GM18519 (cell line): Measurements from ENCODE around the gene TMEM250.

ENCODE experiments used
- ATAC-seq: cut with Tn5 transposase; IDR thresholded peaks from one replicate; pipeline ENCODE4 v1.9.1; 2021; ENCODE audit warnings: mild to moderate bottlenecking, moderate library complexity; ENCODE audit not compliant: unreplicated experiment, low FRiP score

TMEM250 gene

DNA sequence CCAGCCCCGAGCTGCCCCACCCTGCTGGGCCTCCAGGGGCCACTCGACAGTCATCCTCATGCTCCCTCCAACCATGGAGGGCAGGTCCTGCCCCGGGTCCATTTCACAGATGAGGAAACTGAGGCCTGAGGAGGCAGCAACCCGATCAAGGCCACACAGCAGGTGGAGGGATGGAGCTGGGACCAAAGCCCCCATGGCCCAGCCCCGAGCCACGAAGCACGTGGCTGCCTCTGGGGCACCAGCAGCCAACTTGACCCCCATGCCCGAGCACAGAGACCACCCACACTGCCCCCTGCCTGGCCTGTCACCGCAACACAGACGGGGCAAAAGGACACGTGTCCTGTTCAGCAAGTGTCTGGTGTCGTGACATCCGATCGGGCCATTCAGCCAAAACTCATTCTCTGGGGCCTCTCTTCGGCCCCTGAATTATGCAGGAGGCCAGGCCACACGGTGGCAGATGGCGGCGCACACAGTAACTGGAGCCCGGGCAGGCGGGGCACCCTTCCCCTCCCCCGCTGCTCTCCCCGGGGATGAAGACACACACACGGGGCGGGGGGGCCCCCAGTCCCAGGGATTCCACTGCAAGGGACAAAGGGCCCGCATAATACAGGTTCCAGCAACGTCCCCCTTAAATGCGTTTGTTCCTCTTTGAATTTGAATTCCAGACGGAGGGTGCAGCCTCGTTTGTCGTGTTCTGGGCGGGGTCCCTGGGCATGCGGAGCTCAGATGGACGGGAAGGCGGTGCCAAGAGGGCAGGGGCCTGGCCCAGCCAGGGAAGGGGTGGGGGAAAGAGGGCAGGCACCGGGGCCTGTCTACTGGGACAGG, 29.4 kb upstream of the TMEM250 start:
- no peak for ATAC-seq

DNA sequence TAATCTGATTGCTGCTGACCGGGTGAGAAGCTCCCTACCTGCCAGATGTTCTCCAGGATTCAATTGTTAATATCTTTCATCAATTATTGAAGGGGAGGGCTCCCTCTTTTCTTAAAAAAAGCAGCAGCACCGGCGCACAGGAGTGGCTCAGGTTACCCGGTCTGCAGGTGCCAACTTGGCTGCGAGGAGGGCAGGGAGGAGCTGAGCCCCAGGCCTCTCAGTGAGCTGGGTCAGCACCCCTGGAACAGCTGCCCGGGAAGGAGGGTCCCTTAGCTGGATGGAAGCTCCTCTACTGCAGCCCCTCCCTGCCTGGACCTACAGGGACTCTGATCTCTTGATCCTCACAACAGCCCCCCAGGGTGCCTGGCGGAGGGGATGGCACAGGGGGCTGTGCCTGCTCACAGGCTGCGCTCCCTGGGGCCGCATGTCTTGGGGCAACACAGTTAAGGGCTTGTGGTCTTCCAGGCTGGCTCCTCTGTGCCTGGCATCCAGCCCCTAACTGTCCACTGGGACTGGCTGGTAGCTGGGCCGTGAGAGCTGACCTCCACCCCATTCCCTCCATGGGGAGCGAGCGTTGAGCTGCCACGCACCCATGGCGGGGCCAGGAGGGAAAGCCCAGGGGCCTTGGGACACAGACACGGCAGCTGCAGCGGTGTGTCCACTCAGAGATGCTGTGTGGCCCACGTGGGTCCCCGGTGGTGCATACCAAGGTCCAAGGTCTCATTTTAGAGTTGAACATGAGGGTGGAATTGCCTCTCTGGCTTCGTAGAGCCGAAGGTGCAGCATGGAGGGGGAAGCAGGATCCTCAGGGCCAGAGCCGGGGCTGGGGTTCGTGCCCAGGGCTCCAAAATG, 28.6 kb upstream of the TMEM250 start:
- no peak for ATAC-seq

DNA sequence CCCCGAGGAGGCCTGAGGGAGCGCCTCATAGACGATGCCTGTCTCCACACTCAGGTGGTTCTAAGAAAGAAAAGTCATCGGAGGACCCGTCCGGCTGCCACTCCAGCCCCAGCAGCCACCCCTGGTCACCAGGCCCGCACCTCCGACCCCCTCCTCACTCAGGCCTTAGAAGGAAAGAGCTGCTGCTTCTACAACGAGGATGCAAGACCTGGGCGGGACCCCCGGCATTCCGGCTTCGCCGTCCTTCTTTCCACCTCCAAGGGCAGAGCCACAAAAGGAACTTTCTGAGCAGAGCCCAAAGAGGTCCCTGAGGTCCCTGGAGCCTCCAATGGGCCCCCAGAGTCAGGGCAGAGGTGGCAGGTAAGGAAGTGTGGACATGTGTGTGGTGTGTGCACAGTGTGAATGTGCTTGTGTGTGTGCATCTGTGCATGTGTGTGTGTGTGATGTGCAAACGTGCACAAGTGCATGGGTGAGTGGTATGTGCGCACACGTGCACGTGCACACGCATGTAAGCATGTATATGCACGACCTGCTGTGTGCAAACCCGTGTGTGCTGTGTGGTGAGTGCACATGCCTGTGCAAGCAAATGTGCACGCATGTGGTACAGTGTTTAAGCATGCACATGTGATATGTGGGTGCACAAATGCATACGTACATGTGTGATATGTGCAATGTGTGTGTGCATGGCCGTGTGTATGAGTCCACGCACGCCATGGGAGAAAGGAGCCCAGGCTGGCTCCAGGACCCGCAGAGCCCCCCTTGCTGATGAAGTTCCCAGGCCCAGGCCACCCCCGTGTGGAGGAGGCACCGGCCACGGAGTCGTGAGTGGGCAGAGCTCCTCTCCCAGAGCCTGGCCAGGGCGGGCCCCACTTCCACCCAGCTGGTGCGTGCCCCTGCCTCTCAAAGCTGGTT, 27.7 kb upstream of the TMEM250 start:
- no peak for ATAC-seq

DNA sequence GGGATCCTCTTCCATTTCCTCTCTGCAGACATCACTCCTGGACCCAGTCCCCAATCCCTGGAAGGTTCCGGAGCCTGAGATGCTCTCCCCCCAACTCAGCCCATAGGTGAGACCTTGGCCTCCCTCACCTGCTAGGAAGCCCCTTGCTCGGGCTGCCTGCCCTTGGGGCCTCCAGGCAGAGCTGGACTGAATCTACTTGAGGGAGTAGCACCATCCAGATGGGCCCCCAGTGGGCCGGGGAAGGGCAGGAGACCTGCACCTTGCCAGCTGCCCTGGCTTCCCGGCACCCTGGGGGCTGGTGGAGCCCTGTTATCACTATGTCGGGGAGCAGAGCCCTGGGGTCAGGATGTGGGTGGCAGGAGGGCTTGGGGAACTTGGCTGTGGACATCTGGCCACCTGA, 26.9 kb upstream of the TMEM250 start:
- ATAC-seq: no peak

DNA sequence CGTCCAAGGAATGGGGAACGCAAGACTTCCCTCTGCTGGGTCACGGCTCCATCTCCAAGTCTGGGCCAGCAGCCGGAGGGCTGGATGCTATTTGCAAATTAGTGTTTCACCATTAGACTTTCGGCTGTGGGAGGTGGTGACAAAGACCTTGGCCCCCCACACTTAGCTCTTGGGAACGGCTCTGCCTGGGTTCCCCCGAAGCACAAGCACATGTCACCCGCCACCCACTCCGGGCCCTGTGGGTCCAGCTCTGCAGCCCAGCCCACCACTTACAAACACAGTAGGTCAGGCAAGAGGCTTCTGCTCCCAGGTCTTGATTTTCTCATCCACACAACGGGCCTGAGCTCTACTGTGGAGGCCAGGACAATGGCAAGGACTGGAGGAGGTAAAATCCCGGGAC, 25.8 kb upstream of the TMEM250 start:
- no peak for ATAC-seq

DNA sequence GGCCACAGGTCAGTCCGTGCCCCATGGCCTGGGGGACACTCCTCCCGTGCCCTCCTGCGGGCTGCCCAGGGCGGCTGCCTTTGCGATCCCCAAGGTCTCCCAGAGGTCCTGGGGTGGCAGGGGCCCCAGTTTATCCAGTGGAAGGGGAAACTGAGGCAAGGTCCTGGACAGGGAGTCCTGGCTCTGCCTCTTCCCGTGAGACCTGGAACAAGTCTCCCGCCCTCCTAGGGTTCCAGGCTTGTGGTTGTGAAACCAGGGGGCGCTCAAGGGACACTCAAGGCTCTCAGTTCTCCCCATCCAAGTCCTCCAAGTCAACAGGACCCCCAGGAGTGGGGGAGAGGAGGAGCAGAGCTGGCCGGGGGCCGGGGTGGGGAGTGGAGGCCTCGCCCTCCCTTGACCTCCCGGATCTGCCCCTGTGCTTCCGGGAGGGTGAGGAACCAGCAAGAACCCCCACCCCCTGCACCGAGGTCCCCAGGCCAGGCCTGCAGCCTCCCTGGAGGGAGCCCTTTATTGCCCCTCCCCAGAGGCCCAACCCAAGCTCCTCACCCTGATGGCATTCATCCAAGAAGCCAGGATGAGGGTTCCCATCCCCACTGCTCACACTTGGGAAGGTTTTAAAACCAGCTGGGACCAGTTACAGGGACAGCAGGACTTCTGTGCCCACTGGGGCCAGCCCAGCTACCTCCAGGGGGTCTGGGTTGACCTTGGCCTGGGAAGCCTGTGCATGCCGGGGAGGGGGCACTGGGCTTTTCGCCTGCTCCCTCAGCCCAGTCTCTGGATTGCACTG, 24.7 kb upstream of the TMEM250 start:
- ATAC-seq: no peak

DNA sequence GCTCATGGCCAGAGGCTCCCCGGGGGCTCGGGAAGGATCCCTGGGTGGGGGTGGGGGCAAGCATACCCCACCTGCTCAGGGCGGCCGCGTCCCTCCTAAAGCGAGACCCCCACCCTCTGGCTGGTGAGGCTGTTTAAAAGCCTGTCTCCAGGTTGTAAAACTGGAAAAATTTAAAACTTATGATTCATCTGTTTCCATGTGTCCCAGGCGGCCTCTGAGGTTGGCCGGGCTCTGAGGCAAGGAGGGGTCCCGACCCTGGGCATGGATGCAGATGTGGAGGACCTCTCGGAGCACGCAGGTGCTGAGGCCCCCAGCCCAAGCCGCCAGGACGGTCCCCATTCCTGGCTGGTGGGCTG, 24.2 kb upstream of the TMEM250 start:
- ATAC-seq: no peak

DNA sequence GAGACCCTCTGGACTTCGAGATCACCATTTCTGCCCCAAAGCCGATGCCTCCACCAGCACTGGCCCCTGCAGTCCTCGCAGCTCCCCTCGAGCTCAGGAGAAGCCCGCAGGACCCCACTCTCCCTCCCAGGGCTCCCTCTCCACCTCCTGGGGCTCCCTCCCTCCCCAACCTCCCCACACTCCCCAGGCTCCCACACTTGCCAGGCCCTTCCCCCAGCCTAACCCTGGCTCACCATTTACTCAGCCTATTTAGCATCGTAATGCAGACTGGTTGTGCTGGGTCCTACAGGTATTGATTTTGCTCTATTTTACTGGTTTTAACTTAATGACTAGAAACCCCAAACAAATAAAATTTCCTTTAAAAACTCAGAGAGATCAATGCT, 23.7 kb upstream of the TMEM250 start:
- no peak for ATAC-seq

DNA sequence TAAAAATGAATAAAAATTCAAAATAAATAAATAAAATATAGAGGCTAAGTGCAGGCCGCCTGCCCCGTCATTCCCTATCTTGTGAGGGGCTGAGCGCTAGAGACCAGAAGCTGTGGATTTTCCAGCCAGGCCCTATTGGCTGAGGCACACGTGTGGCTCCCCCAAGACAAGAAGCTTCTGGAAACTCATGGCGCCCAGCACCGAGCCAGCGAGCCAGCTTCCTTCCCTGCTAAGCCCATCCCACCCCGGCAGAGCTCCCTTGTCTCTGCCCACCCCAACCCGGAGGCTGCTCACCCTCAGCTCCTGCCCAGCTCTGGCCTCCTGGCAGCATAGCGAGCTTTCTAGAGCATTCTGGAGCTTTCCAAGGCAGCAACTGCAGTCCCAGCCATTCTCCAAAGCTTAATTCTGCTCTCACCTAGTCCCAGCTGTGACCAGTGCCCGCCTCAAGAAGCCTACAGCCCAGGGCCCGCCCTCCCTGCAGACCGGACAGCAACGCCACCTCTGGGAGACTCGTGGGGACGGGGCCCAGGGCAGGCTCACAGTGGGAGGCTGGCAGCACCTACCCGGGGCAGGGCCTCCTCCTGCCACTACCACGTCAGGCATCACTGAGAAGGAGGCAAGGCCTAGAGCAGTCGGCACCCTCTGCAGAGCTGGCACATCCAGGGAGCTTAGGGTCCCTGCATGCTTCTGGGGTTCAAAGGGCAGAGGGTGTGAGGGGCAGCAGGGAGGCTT, 23.2 kb upstream of the TMEM250 start:
- no peak for ATAC-seq

DNA sequence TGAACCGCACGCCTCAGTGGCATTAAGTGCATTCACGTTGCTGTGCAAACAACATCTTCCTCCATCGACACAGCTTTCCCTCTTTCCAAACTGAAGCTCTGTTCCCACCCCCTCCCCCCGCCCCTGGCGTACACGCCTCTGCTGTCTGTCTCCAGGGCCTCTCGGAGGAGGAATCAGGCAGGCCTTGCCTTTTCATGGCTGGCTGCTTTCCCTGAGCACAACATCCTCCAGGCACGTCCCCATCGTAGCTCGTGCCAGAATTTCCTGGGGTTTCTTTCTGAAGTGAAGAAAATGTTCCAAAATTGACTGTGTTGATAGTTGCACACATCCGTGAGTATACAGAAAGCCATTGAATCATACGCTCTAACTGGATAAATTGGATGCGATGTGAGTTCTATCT, 22.3 kb upstream of the TMEM250 start:
- no peak for ATAC-seq

DNA sequence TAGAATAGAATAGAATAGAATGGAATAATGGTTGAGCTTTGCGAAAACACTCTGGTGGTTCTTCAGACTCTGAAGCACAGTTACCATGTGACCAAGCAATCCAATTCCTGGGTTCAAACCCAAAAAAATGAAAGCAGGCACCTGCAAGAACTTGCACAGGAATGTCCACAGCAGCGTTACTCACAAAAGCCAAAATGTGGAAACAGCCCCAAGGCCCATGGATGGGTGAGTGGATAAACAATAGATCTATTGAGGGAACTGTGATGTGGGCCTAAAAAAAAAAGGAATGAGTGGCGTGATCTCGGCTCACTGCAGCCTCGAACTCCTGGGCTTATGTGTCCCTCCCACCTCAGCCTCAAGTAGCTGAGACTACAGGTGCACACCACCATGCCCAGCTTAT, 21.4 kb upstream of the TMEM250 start:
- no peak for ATAC-seq

DNA sequence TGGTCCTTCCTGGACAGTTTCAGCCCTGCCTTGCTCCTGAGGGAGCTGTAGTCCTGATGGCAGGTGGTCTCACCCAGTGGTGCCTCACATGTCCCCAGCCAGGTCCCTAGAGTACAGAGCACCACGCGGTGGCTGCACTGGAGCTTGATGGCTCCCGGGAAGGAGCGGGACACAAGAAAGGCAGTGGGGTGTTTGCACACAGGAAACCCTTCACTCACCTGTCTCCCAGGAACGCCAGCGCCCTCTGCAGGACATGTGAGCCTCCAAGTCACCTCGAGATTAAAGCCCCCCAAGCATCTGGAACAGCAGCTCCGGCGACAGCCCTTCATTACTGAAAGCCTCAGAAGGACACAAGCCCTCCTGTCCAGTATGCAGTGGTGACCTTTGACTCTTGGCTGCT, 19.9 kb upstream of the TMEM250 start:
- ATAC-seq: no peak

DNA sequence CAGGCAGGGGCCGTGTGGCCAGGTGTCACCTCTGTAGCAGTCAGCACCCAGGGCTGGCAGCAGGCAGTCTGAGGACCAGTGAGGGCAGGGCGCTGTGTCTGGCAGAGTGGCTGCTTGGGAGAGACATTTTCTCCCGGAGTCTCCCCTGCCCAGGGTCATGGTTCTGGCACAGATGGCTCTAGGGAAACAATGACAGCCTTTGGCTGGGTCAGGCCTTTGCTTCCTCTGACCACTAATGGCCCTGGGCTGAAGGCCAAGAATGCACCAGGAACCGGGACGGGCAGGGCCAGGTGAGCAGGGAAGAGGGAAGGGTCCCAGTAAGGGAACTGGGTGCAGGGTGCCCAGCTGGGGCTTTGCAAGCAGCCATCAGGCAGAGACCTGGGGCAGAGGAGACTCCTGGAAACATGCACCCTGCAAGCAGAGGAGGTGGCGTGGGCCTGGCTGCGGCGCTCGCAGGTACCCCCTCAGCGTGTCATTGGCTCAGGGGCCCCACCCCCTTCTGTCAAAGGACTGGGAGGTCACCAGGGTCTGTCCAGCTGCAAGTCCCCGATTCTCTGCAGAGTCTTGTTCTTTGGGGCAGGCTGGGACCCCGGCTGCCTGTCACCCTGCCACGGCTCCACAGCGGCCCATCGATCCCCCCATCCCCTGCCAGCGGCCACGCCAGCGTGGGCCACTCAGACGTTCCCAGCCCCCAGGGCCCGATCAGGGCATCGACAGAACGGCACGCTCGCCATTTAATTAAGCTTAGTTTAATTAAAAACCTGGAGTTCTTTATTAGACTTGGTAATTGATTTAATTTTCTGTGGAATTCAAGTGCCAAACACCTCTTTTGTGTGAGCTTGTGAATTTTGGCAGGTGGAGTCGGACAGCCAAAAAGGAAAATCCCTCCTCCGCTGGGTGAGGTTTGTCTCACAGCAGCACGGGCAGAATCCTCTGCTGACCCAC, 18.9 kb upstream of the TMEM250 start:
- ATAC-seq: no peak

DNA sequence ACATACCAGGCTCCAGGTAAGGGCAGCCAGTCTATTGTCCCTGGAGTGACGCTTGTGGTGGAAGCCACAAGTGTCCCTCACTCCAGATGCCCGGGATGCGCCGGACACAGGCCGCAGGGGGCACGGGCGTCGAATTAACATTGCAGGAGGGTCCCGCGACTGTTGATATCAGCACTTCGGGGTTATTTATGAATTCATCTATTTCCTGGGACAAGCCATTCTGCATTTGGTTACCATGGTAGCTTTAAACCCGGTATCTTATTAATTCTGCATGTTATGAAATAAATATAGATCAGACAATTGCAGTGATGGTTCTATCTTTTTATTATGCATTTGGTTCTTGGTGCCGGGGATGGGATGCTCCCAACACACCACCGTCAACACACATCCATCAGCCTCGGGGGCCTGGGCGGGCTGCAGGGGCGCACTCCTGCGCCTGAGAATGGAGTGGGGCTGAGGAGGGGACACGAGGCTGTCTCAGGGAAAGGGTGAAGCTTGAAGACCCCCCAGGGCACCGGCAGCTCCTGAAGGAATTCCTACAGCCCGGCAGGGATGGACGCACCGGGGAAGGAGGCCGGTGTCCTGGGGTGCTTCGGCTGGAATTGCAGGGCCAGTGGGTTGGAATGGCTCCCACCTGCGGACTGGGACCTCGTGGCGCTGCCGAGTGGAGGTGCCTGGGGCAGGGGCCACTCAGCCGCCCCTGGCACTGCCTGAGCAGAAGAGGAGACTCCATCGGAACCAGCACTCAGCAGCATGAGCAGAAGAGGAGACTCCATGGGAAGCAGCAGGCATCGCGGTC, 17.7 kb upstream of the TMEM250 start:
- no peak for ATAC-seq

DNA sequence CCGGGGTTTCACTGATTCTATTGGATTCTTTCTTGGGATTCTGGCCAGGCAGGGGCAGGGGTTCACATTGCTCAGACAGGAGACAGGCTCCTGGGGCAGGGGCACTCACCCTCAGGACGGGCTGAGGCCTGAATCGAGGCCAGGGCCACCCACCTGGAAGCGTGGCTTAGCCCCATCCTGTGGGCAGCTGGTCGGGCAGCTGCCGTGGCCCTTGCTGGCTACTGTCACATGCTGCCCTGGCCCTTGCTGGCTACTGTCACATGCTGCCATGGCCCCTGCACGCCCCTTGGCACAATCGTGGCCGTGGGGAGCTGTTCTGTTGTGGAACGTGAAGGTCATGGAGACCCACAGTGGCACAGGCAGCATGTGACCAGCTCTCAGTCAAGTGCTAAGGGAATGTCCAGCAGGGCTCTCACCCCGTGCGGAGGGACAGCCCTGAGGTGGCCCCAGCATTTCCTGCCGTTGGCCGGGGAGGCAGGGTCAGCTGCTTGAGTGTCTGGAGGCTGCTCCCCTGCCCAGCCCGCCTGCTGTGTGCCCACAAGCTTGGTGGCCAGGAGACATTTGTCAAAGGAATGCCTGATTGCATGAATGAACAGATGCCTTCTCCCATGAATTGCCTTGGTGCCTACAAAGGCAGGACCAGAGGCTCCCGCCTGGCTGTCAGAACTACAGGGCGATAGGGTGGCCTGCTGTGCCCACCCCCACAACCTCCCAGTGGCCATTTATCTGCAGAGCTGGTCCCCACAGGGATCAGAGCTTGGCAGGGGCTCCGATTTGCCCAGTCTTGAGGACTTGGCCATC, 16.9 kb upstream of the TMEM250 start:
- ATAC-seq: no peak

DNA sequence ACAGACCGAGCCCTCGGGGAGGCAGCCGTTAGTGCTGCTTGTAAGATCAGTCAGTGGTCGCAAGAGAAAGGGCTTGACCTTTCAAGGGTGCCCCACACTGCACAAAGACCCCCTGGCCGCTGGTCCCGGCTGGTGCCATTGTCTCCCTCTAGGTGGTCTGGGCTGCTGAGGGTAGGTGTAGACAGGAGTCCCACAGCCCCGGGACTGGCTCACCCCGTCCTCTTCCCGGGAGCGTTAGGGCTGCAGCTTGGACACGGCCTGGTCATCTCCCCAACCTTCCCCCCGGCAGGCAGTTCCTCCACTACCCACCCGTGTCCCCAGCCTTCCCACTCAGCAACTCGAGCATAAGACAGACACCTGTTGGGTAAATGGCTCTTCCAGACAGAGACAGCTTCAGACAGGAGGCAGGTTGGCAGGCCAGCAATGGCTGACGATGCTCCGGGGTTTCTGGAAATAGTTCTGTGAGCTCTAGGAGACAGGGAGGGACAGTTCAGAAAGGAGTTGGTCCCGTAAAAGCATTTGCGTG, 15.3 kb upstream of the TMEM250 start:
- no peak for ATAC-seq
